Effector CD8-positive, alpha-beta T cell (primary cell): Measurements from ENCODE around the gene GAPVD1.
"Not testable (repeated sequence)": the region's sequence is repeated elsewhere in the genome, so short reads cannot be mapped to it uniquely, and the experiment has no call there.

Source experiments
- DNase-seq: peaks from one replicate; lab custom pipeline; 2025; lab: John Stamatoyannopoulos, UW

Gene GAPVD1

GRCh38 chr9:125316359-125316758 lies 54.7 kb downstream of the GAPVD1 start:
- DNase-seq = not testable (repeated sequence)

GRCh38 chr9:125317704-125318103 lies 56.1 kb downstream of the GAPVD1 start:
- no peak for DNase-seq

- no peak for DNase-seq
Observed at GRCh38 chr9:125321496-125321895, 59.9 kb downstream of the GAPVD1 start.

- no peak for DNase-seq
Observed at GRCh38 chr9:125323615-125324014, 62.0 kb downstream of the GAPVD1 start.

GRCh38 chr9:125325826-125326225 lies 64.2 kb downstream of the GAPVD1 start:
- no peak for DNase-seq

GRCh38 chr9:125329978-125330377 lies 68.4 kb downstream of the GAPVD1 start:
- no peak for DNase-seq

- no peak for DNase-seq
Observed at GRCh38 chr9:125330587-125330986, 69.0 kb downstream of the GAPVD1 start.

GRCh38 chr9:125332527-125332926 lies 70.9 kb downstream of the GAPVD1 start:
- no peak for DNase-seq

GRCh38 chr9:125337236-125337635 lies 75.6 kb downstream of the GAPVD1 start:
- DNase-seq = no peak

GRCh38 chr9:125338929-125339328 lies 77.3 kb downstream of the GAPVD1 start:
- DNase-seq = no peak

GRCh38 chr9:125341566-125341965 lies 79.9 kb downstream of the GAPVD1 start:
- no peak for DNase-seq

GRCh38 chr9:125343518-125344275 lies 82.1 kb downstream of the GAPVD1 start:
- no peak for DNase-seq

- DNase-seq = no peak
Observed at GRCh38 chr9:125346080-125346732, 84.6 kb downstream of the GAPVD1 start.

GRCh38 chr9:125355601-125356000 lies 94.0 kb downstream of the GAPVD1 start:
- no peak for DNase-seq

- DNase-seq = no peak
Observed at GRCh38 chr9:125356032-125356431, 94.4 kb downstream of the GAPVD1 start.

- DNase-seq = no peak
Observed at GRCh38 chr9:125359011-125359410, 97.4 kb downstream of the GAPVD1 start.

- DNase-seq = no peak
Observed at GRCh38 chr9:125360601-125361000, 99.0 kb downstream of the GAPVD1 start.

GRCh38 chr9:125361837-125362531 lies 100.4 kb downstream of the GAPVD1 start:
- DNase-seq = no peak

- no peak for DNase-seq
Observed at GRCh38 chr9:125366676-125367075, 105.0 kb downstream of the GAPVD1 start.

GRCh38 chr9:125370786-125371185 lies 109.2 kb downstream of the GAPVD1 start:
- DNase-seq = no peak

GRCh38 chr9:125372441-125373226 lies 111.0 kb downstream of the GAPVD1 start:
- no peak for DNase-seq
